Activated naive CD4-positive, alpha-beta T cell treated with anti-CD3 and anti-CD28 coated beads for 36 hours (primary cell): ENCODE measurements around the gene GPAT3. TPM values are rescaled to one million over a fixed set of nuclear protein-coding genes. Genes with fewer than 3 reads are reported as not detected.
"Not testable (repeated sequence)": the region's sequence is repeated elsewhere in the genome, so short reads cannot be mapped to it uniquely, and the experiment has no call there.

Experiments
- CTCF ChIA-PET: fragments of 350-600 bp; sonication (Branson Sonifier 250); formaldehyde crosslinking; loops from one replicate; lab custom pipeline; 2021; ENCODE audit warnings: antibody characterized with exemption; lab: Charles Lee
- DNase-seq: peaks from one replicate; pipeline ENCODE4 v3.0.0-alpha.2; 2020
- H3K27ac Mint-ChIP-seq: one replicate; pipeline ENCODE4 v1.8.0; 2021; ENCODE audit warnings: mild to moderate bottlenecking, mixed read lengths
- H3K27me3 Mint-ChIP-seq: one replicate; pipeline ENCODE4 v1.8.0; 2021; ENCODE audit warnings: low read depth, mixed read lengths
- H3K36me3 Mint-ChIP-seq: one replicate; pipeline ENCODE4 v1.8.0; 2021; ENCODE audit warnings: low read depth, mixed read lengths
- H3K4me1 Mint-ChIP-seq: one replicate; pipeline ENCODE4 v1.8.0; 2021; ENCODE audit warnings: low read depth, mixed read lengths
- H3K4me3 Mint-ChIP-seq: one replicate; pipeline ENCODE4 v1.8.0; 2021; ENCODE audit warnings: mild to moderate bottlenecking, moderate library complexity, mixed read lengths
- H3K9me3 Mint-ChIP-seq: one replicate; pipeline ENCODE4 v1.8.0; 2021; ENCODE audit warnings: mixed read lengths
- intact Hi-C: fragments of 100-400 bp; cut with micrococcal nuclease; formaldehyde crosslinking; loops from one replicate; pipeline ENCODE4 v1.15.1; 2023
- total RNA-seq, 2 experiments: library from RNA; stranded (reverse); gene quantifications; one replicate each; pipeline ENCODE4 v1.2.3, GENCODE V29; 2021

GPAT3 gene
- total RNA-seq, result 1 to 10 TPM; 2.0 to 3.1 TPM

GRCh38 chr4:83535520-83536361 is at the start of gene GPAT3:
Gene GPAT3, plus strand, starts transcription at chr4:83536108. Its CDS starts 515 bp downstream, at chr4:83536623.
- CTCF ChIA-PET, result interaction anchor here (0.6 to 1.5 kb wide), 4 partner anchors 24 to 108 kb away, joined by 3 to 4 read pairs (median 3); no protein-coding TSS in a partner anchor
- H3K4me3 Mint-ChIP-seq, result peak within 1 kb of the TSS; percentile 73
- peak; percentile 83 for DNase-seq
- no peaks in the 10 kb centered on the region for H3K36me3 Mint-ChIP-seq
- H3K27me3 Mint-ChIP-seq, result peaks cover 2% of the 10 kb centered on the region
- intact Hi-C loops, result loop anchor here (1.0 to 5.0 kb wide), 8 partner anchors 13 to 633 kb away; partner anchors contain the start of genes ABRAXAS1, COQ2, HELQ and THAP9
- H3K4me1 Mint-ChIP-seq, result peaks cover 14% of the 10 kb centered on the region
- no peaks in the 10 kb centered on the region for H3K9me3 Mint-ChIP-seq
- peak within 1 kb of the TSS; percentile 15 for H3K27ac Mint-ChIP-seq

- no peaks in the 10 kb centered on the region for H3K27me3 Mint-ChIP-seq
- no peak for DNase-seq
- no peak overlapping the region for H3K27ac Mint-ChIP-seq
- CTCF ChIA-PET, result interaction anchor here (0.6 to 1.0 kb wide), 2 partner anchors 158 to 159 kb away, joined by 3 read pairs; no protein-coding TSS in a partner anchor
- no peak overlapping the region for H3K4me3 Mint-ChIP-seq
- intact Hi-C loops, result loop anchor here (10.0 kb wide), 1 partner anchor 1202 kb away; no protein-coding TSS in a partner anchor
- no peaks in the 10 kb centered on the region for H3K9me3 Mint-ChIP-seq
- H3K36me3 Mint-ChIP-seq, result no peaks in the 10 kb centered on the region
- H3K4me1 Mint-ChIP-seq, result peaks cover 16% of the 10 kb centered on the region
Observed at GRCh38 chr4:83486457-83487129, 49.3 kb upstream of the GPAT3 start.

DNA sequence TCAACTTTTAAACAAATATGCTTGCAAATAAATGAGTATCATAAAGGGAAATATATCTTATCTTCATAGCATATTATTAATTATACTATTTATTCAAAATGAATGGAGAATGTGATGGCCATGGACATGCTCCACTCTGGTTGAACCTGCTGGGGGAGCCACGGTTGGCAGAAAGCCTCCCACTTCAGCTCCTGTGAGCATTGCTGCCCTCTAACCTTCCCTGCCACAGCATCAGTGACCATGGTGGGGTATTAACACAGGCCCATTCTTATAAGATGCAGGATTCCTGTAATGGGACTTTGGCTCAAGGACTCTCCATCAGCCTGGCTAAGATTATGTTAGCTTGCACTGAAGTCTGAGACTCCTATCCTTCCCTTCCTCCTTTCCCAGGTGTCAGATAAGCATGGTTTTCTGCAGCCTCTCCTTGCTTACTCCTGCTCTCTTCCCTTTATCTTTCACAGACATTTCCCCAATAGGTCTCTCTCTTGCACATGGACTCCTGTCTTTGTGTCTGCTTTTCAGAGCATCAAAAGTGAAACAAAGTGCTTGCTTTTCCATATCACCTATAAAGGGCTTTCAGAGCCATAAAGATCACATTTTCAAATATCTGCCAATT is 46.1 kb upstream of the GPAT3 start:
- H3K9me3 Mint-ChIP-seq, result no peaks in the 10 kb centered on the region
- H3K36me3 Mint-ChIP-seq, result no peaks in the 10 kb centered on the region
- no peak overlapping the region for H3K4me3 Mint-ChIP-seq
- intact Hi-C loops, result loop anchor here (10.0 kb wide), 1 partner anchor 1205 kb away; no protein-coding TSS in a partner anchor
- peaks cover 2% of the 10 kb centered on the region for H3K4me1 Mint-ChIP-seq
- no peaks in the 10 kb centered on the region for H3K27me3 Mint-ChIP-seq
- CTCF ChIA-PET, result interaction anchor here (0.6 to 3.5 kb wide), 6 partner anchors 9 to 277 kb away, joined by 3 to 35 read pairs (median 6); no protein-coding TSS in a partner anchor
- H3K27ac Mint-ChIP-seq, result no peak overlapping the region
- DNase-seq, result no peak

GRCh38 chr4:83490876-83491450 is 44.9 kb upstream of the GPAT3 start:
- CTCF ChIA-PET, result interaction anchor here (0.6 to 3.5 kb wide), 8 partner anchors 18 to 386 kb away, joined by 3 to 35 read pairs (median 4); no protein-coding TSS in a partner anchor
- peak; percentile 16 for DNase-seq
- Mint-ChIP-seq H3K27ac (no peak overlapping the region), H3K36me3 (no peaks in the 10 kb centered on the region), H3K9me3 (no peaks in the 10 kb centered on the region), H3K4me3 (no peak overlapping the region), H3K4me1 (peaks cover 2% of the 10 kb centered on the region), H3K27me3 (no peaks in the 10 kb centered on the region)
- intact Hi-C loops, result loop anchor here (1.0 kb wide), 1 partner anchor 149 kb away; no protein-coding TSS in a partner anchor

DNA sequence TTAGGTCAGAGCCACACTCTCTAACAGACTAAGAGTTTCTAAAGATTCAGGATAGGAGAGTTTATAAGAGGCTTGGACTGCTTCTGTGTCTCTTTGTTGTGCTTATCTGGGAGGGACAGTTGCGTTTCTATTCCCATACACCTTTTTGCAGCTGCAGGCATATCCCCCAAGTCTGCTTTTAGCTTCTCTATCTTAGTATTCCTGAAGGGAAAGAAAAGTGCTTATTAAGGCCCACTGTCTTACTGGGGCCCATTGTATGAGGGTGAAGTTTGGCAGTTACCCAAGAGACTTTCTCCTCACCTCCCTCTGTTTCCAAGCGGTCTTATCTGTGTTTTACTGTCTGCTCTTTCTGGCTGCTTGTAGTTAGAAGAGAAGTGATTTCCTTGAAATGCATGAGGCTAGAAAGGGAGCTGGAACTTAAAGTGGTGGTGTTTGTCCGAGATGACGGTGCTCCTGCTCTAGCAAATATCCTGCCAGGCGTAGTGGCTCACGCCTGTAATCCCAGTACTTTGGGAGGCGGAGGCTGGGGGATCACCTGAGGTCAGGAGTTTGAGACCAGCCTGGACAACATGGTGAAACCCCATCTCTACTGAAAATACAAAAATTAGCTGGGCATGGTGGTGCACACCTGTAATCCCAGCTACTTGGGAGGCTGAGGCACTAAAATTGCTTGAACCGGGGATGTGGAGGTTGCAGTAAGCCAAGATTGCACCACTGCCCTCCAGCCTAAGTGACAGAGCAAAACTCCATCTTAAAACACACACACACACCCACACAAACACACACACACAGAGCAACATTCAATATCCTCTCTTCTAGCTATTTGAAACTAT is 39.6 kb upstream of the GPAT3 start:
- H3K4me1 Mint-ChIP-seq, H3K27ac Mint-ChIP-seq, DNase-seq, intact Hi-C loops, H3K4me3 Mint-ChIP-seq, H3K27me3 Mint-ChIP-seq, H3K9me3 Mint-ChIP-seq, H3K36me3 Mint-ChIP-seq: not testable (repeated sequence)
- CTCF ChIA-PET, result interaction anchor here (0.6 to 2.0 kb wide), 4 partner anchors 13 to 145 kb away, joined by 3 to 7 read pairs (median 4); no protein-coding TSS in a partner anchor

- intact Hi-C loops, result no loop called here
- CTCF ChIA-PET, result interaction anchor here (1.1 to 1.2 kb wide), 3 partner anchors 9 to 142 kb away, joined by 4 to 9 read pairs (median 5); partner anchors contain the start of gene ABRAXAS1
- Mint-ChIP-seq H3K4me3 (no peak overlapping the region), H3K27ac (no peak overlapping the region), H3K27me3 (no peaks in the 10 kb centered on the region), H3K36me3 (no peaks in the 10 kb centered on the region), H3K4me1 (no peaks in the 10 kb centered on the region), H3K9me3 (no peaks in the 10 kb centered on the region)
- DNase-seq, result no peak
Observed at GRCh38 chr4:83498187-83498586, 37.7 kb upstream of the GPAT3 start.

DNA sequence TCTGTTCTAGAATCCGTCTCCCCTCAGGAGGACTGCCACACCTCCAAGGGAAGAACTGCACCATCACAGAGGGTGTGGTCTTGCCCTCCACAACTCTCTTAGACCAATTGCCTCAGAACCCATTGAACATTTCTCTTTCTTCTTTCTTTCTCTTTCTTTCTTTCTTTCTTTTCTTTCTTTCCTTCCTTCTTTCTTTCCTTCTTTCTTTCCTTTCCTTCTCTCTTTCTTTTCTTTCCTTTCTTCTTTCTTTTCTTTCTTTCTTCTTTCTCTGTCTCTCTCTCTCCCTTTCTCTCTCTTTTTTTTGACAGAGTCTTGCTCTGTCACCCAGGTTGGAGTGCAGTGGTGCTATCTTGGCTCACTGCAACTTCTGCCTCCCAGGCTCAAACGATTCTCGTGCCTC is 34.2 kb upstream of the GPAT3 start:
- H3K4me3 Mint-ChIP-seq, H3K36me3 Mint-ChIP-seq, CTCF ChIA-PET, intact Hi-C loops, H3K9me3 Mint-ChIP-seq, H3K27me3 Mint-ChIP-seq, DNase-seq, H3K27ac Mint-ChIP-seq: not testable (repeated sequence)
- H3K4me1 Mint-ChIP-seq, result peaks cover 14% of the 10 kb centered on the region

- Mint-ChIP-seq H3K9me3 (no peaks in the 10 kb centered on the region), H3K4me1 (peaks cover 14% of the 10 kb centered on the region), H3K4me3 (no peak overlapping the region), H3K27ac (peak overlapping the region; percentile 64), H3K36me3 (no peaks in the 10 kb centered on the region), H3K27me3 (no peaks in the 10 kb centered on the region)
- intact Hi-C loops, result loop anchor here (1.0 kb wide), 1 partner anchor 19 kb away; the partner anchor contains the start of gene ABRAXAS1
- DNase-seq, result peak; percentile 49
- CTCF ChIA-PET, result interaction anchor here (1.3 to 2.6 kb wide), 2 partner anchors 137 to 141 kb away, joined by 5 to 7 read pairs; no protein-coding TSS in a partner anchor
Observed at GRCh38 chr4:83503974-83504373, 31.9 kb upstream of the GPAT3 start.

GRCh38 chr4:83504503-83504902 is 31.4 kb upstream of the GPAT3 start:
- DNase-seq, result peak; percentile 12
- Mint-ChIP-seq H3K27me3 (no peaks in the 10 kb centered on the region), H3K4me1 (peaks cover 14% of the 10 kb centered on the region), H3K27ac (peak overlapping the region; percentile 64), H3K36me3 (no peaks in the 10 kb centered on the region), H3K4me3 (no peak overlapping the region), H3K9me3 (no peaks in the 10 kb centered on the region)
- CTCF ChIA-PET, result interaction anchor here (1.3 to 2.6 kb wide), 2 partner anchors 136 to 141 kb away, joined by 5 to 7 read pairs; no protein-coding TSS in a partner anchor
- intact Hi-C loops, result loop anchor here (1.0 kb wide), 1 partner anchor 19 kb away; the partner anchor contains the start of gene ABRAXAS1

GRCh38 chr4:83504996-83505395 is 30.9 kb upstream of the GPAT3 start:
- Mint-ChIP-seq H3K9me3 (no peaks in the 10 kb centered on the region), H3K4me3 (no peak overlapping the region), H3K27ac (no peak overlapping the region)

More at GRCh38 chr4:83504996-83505395, 30.9 kb upstream of the GPAT3 start:
- DNase-seq, result no peak
- peaks cover 14% of the 10 kb centered on the region for H3K4me1 Mint-ChIP-seq
- intact Hi-C loops, result loop anchor here (1.0 to 5.0 kb wide), 3 partner anchors 20 to 997 kb away; partner anchors contain the start of gene ABRAXAS1
- H3K36me3 Mint-ChIP-seq, result no peaks in the 10 kb centered on the region
- H3K27me3 Mint-ChIP-seq, result no peaks in the 10 kb centered on the region
- CTCF ChIA-PET, result interaction anchor here (0.9 to 2.6 kb wide), 3 partner anchors 136 to 140 kb away, joined by 3 to 7 read pairs (median 5); no protein-coding TSS in a partner anchor
